ENCODE measurements around the gene RAB37. TPM values are rescaled to one million over a fixed set of nuclear protein-coding genes. Genes with fewer than 3 reads are reported as not detected.

The RAB37 gene
- total and polyA plus RNA-seq, 2 of the 13 experiments (the other 11 are each of a cell fraction or from before 2014, with no cell fraction given), result 0.91 to 3.7 TPM

- no peak for TF ChIP-seq ZNF33A (CRISPR knock-in tag; IDR thresholded peaks at IDR 0.05; ENCODE audit: borderline replicate concordance)
- TF ChIP-seq ZNF280D (CRISPR knock-in tag; IDR thresholded peaks at IDR 0.05), result no peak
- TF ChIP-seq ZBTB44 (CRISPR knock-in tag; IDR thresholded peaks at IDR 0.05), result no peak
- no peak for TF ChIP-seq ZNF652 (CRISPR knock-in tag; IDR thresholded peaks at IDR 0.05; ENCODE audit: borderline replicate concordance, low read depth)
- no peak for TF ChIP-seq ZNF564 (CRISPR knock-in tag; IDR thresholded peaks at IDR 0.05)
- no peak for TF ChIP-seq HES4 (CRISPR knock-in tag; IDR thresholded peaks at IDR 0.05; ENCODE audit: borderline replicate concordance)
- TF ChIP-seq ARID2 (CRISPR knock-in tag; IDR thresholded peaks at IDR 0.05; ENCODE audit: borderline replicate concordance), result peak; percentile 14; the same call in 1 of the 2 replicates
- no peak for TF ChIP-seq ZBTB10 (CRISPR knock-in tag; IDR thresholded peaks at IDR 0.05; ENCODE audit: borderline replicate concordance)
- TF ChIP-seq MAF1 (CRISPR knock-in tag; IDR thresholded peaks at IDR 0.05; ENCODE audit: borderline replicate concordance), result no peak
- no peak for TF ChIP-seq ZNF343 (CRISPR knock-in tag; IDR thresholded peaks at IDR 0.05)
- peak; percentile 53 for TF ChIP-seq ZMYM4 (CRISPR knock-in tag; IDR thresholded peaks at IDR 0.05)
- no peak for TF ChIP-seq ZNF354B (CRISPR knock-in tag; IDR thresholded peaks at IDR 0.05)
- peak; percentile 1; the same call in 1 of the 2 replicates for TF ChIP-seq ELF1 (CRISPR knock-in tag; IDR thresholded peaks at IDR 0.05)
- no peak for TF ChIP-seq ZNF841 (CRISPR knock-in tag; IDR thresholded peaks at IDR 0.05; ENCODE audit: borderline replicate concordance)
- no peak for TF ChIP-seq TBX3 (IDR thresholded peaks at IDR 0.05; ENCODE audit: borderline replicate concordance)
- no peak; the same call in 1 of the 2 replicates for TF ChIP-seq ZNF430 (CRISPR knock-in tag; IDR thresholded peaks at IDR 0.05)
- 0 out of 2 replicates have a peak, but pooled peaks have one; percentile 9 for TF ChIP-seq ZBTB3 (CRISPR knock-in tag; IDR thresholded peaks at IDR 0.05; ENCODE audit: borderline replicate concordance, low read depth)
- peak; percentile 27; the same call in 1 of the 2 replicates for TF ChIP-seq PHF8 (CRISPR knock-in tag; IDR thresholded peaks at IDR 0.05)
- no peak for TF ChIP-seq ZNF251 (CRISPR knock-in tag; IDR thresholded peaks at IDR 0.05)
- peak; percentile 47 for TF ChIP-seq PATZ1 (CRISPR knock-in tag; IDR thresholded peaks at IDR 0.05)
- TF ChIP-seq ZNF530 (CRISPR knock-in tag; IDR thresholded peaks at IDR 0.05; ENCODE audit: low read depth), result no peak; the same call in 1 of the 2 replicates
Measured at GRCh38 chr17:74748279-74748528, 11.1 kb downstream of the RAB37 start (continued).

Data from HepG2 (cell line).